ENCODE measurements around the gene MDH1.
"Not testable (repeated sequence)": the region's sequence is repeated elsewhere in the genome, so short reads cannot be mapped to it uniquely, and the experiment has no call there.

MDH1 gene

DNA sequence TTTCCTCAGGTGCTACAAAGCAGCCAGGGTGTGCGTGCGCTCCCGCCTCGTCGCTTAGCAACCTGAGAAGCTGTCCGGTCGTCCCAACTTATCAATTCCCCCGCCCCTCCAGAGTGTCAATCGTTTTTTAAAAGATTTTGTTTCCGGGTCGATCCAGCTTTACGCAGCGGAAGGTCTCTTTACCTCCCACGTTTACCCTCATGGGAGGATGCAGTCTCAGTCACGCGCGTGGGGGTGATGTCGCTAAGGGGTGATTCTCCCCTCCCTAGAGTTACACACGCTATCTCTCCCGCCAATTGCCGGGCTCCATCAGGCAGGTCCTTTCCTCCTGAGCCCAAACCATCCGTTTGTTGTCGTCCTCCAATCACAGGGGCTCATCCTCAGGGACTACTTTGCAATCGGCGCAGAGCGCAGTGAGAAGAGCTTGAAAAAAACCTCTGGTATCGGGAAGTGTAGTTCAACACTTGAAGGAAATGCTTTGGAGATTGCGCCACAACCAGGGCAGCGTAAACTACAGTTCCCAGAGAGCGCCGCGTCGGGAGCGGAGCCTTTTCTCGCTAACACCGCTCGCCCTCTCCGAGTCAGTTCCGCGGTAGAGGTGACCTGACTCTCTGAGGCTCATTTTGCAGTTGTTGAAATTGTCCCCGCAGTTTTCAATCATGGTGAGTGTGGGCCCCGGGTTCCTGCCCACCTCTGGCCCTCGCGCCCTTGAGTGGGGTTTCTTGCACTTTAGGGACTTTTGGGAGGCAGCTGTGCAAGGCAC, at the start of gene MDH1, which contains the start of gene WDPCP:
MDH1 (plus strand) TSS at position 579 of the 763 bp plus-strand sequence; CDS start at position 660, 81 bp downstream.
WDPCP (minus strand) TSS at position 93 of the 763 bp plus-strand sequence. CDS start 206 bp downstream, outside the sequence.
- peak; percentile 90 to 93 (median 92) for DNase-seq

DNA sequence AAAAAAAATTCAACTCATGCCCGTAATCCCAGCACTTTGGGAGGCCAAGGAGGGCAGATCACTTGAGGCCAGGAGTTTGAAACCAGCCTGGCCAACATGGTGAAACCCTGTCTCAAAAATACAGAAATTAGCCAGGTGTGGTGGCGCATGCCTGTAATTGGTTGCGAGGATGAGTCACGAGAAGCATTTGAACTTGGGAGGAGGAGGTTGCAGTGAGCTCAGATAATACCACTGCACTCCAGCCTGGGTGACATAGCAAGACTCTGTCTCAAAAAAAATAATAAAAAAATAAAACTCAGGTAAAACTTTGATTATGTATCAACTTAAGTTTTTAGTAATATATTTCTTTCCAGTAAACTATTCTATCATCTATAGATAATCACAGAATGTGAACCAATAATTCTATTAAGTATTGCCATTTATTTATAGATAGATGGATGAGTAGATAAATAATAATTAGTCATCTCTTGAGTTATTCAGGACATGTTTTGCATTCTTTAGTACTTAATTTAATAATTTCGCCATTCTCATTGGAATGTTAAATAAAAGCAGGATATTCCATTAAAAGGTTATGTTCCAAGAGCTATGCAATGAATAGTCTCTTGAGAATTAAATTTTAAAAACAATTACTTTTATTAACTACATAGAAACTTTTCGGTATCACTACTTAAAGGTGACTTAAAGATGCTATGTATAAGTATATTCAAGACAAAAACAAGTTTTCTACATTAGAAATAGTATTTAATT, 49.2 kb upstream of the MDH1 start:
- no peak for DNase-seq

- DNase-seq = no peak
These were observed 44.6 kb upstream of the MDH1 start for GRCh38 chr2:63544017-63544627.

DNA sequence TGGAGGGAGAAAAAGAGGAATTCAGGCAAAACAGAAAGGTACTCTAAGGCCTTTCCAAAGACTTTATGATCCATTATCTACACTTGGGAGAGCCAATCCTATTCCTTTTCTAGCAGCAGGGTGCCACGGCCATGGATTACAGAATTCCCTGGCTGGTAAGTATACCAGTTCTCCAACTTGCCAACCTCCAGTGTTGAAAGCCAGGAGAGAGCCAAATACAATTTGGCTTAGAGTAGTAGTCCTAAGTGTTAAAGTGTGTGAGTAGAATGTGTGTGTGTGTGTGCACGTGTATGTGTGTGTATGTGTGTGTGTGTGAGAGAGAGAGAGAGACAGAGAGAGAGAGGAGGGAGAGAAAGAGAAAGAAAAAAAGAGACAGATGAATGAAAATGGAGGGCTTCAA, 43.7 kb upstream of the MDH1 start:
- DNase-seq = no peak

GRCh38 chr2:63553049-63553448, 35.7 kb upstream of the MDH1 start:
- no peak for DNase-seq

DNA sequence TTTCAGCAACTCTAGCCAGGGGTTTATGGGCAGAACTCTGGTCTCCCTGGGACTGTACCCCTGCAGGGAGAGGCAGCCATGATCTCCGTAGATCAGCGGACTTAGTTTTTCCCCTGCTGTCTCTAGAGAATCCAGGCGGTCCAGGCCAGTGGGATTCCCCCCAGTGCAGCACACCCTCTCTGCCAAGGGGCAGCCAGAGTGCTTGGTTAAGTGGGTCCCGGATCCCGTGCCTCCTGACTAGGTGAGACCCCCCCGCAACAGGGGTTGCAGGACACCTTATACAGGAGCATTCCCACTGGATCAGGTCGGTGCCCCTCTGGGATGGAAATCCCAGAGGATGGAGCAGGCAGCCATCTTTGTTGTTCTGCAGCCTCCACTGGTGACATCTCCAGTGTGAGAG, 33.5 kb upstream of the MDH1 start:
- DNase-seq = no peak

DNA sequence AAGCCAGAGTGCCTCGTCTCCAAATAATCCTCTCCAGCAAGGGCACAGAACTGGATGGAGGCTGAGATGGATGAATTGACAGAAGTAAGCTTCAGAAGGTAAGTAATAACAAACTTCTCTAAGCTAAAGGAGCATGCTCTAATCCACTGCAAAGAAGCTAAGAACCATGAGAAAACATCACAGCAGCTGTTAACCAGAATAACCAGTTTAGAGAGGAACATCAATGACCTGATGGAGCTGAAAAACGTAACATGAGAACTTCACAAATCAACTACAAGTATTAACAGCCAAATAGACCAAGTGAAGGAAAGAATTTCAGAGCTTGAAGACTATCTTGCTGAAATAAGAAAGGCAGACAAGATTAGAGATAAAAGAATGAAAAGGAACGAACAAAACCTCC, 32.8 kb upstream of the MDH1 start:
- DNase-seq = no peak

- not testable (repeated sequence) for DNase-seq
These were observed 30.9 kb upstream of the MDH1 start for GRCh38 chr2:63557819-63558218.

DNA sequence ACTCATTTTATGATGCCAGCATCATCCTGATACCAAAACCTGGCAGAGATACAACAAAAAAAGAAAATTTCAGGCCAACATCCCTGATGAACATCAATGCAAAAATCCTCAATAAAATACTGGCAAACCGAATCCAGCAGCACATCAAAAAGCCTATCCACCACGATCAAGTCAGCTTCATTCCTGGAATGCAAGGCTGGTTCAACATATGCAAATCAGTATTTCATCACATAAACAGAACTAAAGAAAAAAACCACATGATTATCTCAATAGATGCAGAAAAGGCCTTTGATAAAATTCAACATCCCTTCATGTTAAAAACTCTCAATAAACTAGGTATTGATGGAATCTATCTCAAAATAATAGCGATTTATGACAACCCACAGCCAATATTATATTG, 29.8 kb upstream of the MDH1 start:
- not testable (repeated sequence) for DNase-seq

DNA sequence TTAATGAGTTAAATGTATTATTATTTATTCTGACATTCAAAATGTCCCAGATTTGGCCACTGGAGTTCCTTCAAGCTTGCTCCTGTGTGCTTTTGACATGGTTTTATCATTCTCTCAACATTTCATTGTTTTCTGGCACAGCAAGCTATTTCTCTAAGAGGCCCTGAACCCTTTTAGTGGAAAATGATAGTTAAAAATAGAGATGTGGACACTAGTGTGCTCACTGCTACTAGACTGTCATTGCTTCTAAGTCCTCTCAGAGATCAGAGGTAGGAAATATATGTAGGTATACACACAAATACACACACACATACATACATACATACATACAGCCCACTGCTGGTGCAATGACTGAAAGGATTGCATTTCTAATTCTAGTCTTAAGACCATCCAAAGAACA, 26.0 kb upstream of the MDH1 start:
- DNase-seq = no peak

GRCh38 chr2:63569740-63570139, 19.0 kb upstream of the MDH1 start:
- no peak for DNase-seq

GRCh38 chr2:63571291-63571690, 17.5 kb upstream of the MDH1 start:
- no peak for DNase-seq

DNA sequence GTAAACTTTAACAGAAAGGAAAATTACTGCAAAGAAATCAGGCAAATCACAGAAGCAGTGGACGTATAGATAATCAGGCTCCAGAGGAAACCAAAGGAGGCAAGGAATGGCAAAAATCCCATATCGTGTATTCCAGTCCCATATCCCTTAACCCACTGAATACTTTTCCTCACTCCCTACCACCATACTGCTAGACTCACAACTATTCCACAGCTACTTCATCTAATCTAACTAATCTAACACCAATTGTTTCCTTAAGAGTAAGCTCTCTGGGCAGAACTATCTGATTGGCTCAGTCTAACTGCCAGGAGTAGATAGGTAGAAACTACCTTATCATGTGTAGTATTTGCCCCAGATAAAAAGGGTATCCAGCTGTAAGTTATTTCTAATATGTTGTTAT, 16.8 kb upstream of the MDH1 start:
- DNase-seq = no peak

GRCh38 chr2:63573026-63573425, 15.7 kb upstream of the MDH1 start:
- not testable (repeated sequence) for DNase-seq

- DNase-seq = not testable (repeated sequence)
These were observed 14.9 kb upstream of the MDH1 start for GRCh38 chr2:63573726-63574345.

DNA sequence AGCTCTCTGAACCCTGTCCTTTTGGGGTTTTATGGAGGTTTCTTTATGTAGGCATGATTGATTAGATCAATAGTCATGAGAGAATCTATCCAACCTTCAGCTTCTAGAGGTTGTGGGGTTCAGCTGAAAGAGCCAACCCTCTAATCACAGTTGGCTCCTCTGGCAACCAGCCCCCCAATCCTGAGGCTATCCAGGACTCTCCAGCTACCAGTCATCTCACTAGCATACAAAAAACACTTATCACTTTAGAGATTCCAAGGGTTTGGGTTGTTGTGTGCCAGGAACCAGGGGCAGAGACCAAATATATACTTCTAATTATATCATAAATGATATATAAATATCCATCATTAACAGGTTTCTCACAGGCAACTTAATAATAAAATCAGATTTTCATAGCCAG, 12.2 kb upstream of the MDH1 start:
- DNase-seq = no peak

DNA sequence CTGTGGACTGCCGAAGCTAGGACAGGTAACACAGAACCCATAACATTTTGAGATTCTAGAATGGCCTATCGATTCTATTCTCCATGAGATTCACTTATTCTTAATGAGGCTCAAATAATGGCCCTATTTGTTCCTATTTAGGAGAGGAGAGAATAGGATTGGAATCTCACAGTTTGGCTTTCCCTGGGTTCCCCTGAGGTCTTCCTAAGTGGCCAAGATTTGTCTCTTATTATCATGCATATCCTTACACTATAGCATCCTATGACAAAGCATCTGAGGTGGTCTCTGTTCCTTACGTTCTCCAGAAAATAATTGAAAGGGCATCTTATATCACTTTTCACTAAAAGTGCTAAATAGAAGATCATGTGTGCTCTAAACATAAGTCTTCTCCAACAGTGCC, 10.0 kb upstream of the MDH1 start:
- no peak for DNase-seq

DNA sequence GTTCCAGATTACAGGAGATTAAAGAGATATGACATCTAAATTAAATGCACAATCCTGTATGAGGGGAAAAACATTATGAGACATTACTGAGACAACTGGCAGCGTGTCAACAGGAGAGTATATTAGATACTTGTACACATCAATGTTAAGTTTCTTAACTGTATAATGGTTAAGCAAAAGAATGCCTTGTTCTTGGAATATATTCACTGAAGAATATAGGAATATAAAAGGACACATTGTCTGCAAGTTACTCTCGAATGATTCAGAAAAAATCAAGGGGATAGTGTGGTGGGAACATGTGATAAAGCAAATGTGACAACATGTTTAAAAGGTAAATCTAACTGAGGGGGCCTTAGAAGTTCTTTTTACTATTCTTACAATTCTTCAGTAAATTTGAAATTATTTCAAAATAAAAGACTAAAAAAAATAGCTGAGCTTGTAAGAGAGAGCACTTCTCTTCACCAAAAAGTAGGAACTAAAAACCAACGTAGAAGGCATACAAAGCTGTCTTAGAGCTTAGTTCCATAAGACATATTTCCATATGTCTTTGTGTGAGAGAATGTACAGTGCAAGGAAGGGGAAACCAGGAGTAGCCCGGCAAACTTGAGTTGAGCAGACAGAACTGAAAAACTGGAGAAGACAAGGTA, 8.0 kb upstream of the MDH1 start:
- no peak for DNase-seq

DNA sequence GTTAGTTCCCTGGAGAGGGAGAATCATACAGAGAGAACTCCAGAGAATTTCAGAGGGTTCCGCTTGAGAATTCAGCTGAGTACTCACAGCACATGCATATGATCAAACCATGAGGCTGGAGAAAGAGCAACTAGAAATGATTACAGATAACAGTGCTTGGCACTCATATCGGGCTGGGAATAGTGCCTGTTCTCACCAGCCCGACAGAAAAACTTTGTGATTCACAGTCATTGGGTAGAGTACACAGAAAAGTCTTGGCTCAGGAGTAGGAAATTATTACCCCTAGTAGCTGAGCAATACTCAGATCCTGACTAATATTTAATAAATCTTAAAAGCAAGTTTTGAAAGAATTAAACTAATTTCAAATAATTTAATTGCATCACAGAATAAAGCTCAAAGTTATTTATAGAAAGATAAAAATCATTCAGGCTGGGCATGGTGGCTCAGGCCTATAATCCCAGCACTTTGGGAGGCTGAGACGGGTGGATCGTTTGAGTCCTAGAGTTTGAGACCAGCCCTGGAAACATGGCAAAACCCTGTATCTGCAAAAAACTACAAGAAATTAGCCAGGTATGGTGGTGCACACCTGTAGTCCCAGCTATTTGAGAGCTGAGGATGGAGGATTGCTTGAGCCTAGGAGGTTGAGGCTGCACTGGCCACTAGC, 7.3 kb upstream of the MDH1 start:
- no peak for DNase-seq

DNA sequence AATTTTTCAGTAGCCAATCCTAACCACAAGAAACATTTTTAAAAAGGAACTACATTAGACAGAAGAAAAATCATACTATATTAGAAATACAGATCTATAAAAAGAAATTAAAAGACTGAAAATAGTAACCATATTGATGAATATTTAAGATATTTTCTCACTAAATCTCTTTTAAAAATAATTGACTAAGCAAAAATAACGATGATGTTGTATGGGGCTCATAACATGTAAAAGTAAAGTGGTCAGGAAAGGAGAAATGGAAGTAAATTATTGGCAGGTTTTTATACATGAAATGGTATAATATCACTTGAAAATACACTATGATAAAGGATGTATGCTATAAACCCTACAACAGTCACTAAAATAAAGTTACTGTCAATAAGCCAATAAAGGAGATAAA, 5.9 kb upstream of the MDH1 start:
- DNase-seq = no peak

DNA sequence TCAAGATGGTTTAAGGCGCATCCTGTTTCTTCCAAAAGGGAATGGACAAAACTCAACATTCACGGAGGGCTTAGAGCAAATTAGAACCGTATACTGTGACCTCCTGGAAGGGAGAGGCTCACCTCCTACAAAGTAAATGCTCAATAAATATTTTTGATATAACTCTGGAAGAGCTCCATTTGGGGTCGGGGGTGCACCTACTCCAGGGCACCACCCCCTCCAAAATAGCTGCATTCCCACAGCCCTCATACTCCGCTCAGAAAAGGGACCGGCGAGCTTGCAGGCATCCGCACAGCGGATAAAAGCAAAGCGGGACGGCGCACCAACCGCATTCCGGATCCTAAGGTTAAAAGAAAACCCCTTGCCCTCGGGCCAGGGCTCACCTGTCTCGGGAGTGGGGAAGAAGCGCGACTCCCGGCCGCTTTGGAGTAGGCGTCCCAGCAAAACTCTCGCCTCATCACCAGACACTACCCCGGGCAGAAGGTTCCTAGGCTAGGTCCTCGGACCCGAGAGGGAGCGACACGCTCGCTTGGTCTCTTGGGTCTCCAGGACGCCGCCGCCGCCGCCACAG, 864 bp upstream of the MDH1 start:
- no peak for DNase-seq
